CD4-positive, alpha-beta memory T cell (primary cell): ENCODE data around the gene MYH7. TPM values are rescaled to one million over a fixed set of nuclear protein-coding genes. Genes with fewer than 3 reads are reported as not detected.
A peak's percentile ranks its signal among the peaks of the same experiment; 100 is the strongest.
"Not testable (repeated sequence)": the region's sequence is repeated elsewhere in the genome, so short reads cannot be mapped to it uniquely, and the experiment has no call there.

Source experiments
- CTCF ChIA-PET: fragments of 350-600 bp; sonication (Branson Sonifier 250); formaldehyde crosslinking; loops from one replicate; lab custom pipeline; 2021; ENCODE audit warnings: inconsistent platforms; ENCODE audit not compliant: partially characterized antibody; lab: Charles Lee
- POLR2A ChIA-PET: fragments of 350-600 bp; sonication (Branson Sonifier 250); formaldehyde crosslinking; loops from one replicate; lab custom pipeline; 2021; ENCODE audit not compliant: partially characterized antibody; lab: Charles Lee
- DNase-seq, 5 donors: peaks; one replicate each; pipeline versions ENCODE4 v3.0.0 to v3.0.0-alpha.2; 2020 to 2022; ENCODE audit warnings: mixed read lengths in 1 of 5
- H3K27ac ChIP-seq: one replicate; pipeline ENCODE4 v1.7.0; 2013; ENCODE audit warnings: low read depth, low read length
- H3K27me3 ChIP-seq: 2 replicates; pipeline ENCODE4 v1.7.0; 2013; ENCODE audit warnings: mild to moderate bottlenecking, low read length, moderate library complexity; ENCODE audit not compliant: insufficient read depth
- H3K36me3 ChIP-seq: 2 replicates; pipeline ENCODE4 v1.7.0; 2013; ENCODE audit warnings: mild to moderate bottlenecking, low read length, moderate library complexity; ENCODE audit not compliant: insufficient read depth
- H3K4me1 ChIP-seq: 2 replicates; pipeline ENCODE4 v1.7.0; 2013; ENCODE audit warnings: mild to moderate bottlenecking, low read length, moderate library complexity; ENCODE audit not compliant: insufficient read depth
- H3K4me3 ChIP-seq, 2 donors: one replicate each; pipeline ENCODE4 v1.7.0; 2013; ENCODE audit warnings: low read length in 2 of 2, mild to moderate bottlenecking in 1 of 2
- H3K9me3 ChIP-seq, 2 donors: one replicate each; pipeline ENCODE4 v1.7.0; 2013; ENCODE audit warnings: low read length in 2 of 2, control low read depth in 1 of 2; ENCODE audit not compliant: control insufficient read depth in 1 of 2
- H3K27ac Mint-ChIP-seq, 7 donors: one replicate each; pipeline ENCODE4 v1.8.0; 2020 to 2021; ENCODE audit warnings: mixed read lengths in 7 of 7, mild to moderate bottlenecking in 6 of 7, inconsistent platforms in 3 of 7, moderate library complexity in 3 of 7
- H3K27me3 Mint-ChIP-seq, 2 donors: one replicate each; pipeline ENCODE4 v1.8.0; 2020 to 2021; ENCODE audit warnings: mixed read lengths in 2 of 2
- H3K36me3 Mint-ChIP-seq, 2 donors: one replicate each; pipeline ENCODE4 v1.8.0; 2020 to 2021; ENCODE audit warnings: mixed read lengths in 2 of 2, inconsistent platforms in 1 of 2, mild to moderate bottlenecking in 1 of 2
- H3K4me1 Mint-ChIP-seq, 4 donors: one replicate each; pipeline ENCODE4 v1.8.0; 2020 to 2021; ENCODE audit warnings: mixed read lengths in 4 of 4, mild to moderate bottlenecking in 1 of 4
- H3K4me3 Mint-ChIP-seq, 8 donors: one replicate each; pipeline ENCODE4 v1.8.0; 2020 to 2021; ENCODE audit warnings: mixed read lengths in 8 of 8, mild to moderate bottlenecking in 7 of 8, moderate library complexity in 6 of 8, inconsistent platforms in 3 of 8
- H3K9me3 Mint-ChIP-seq, 8 donors: one replicate each; pipeline ENCODE4 v1.8.0; 2020 to 2021; ENCODE audit warnings: mixed read lengths in 8 of 8, mild to moderate bottlenecking in 5 of 8, inconsistent platforms in 3 of 8, moderate library complexity in 1 of 8
- intact Hi-C: fragments of 100-400 bp; cut with micrococcal nuclease; formaldehyde crosslinking; loops from one replicate; pipeline ENCODE4 v1.15.1; 2023
- polyA plus RNA-seq, 2 donors: library from polyadenylated mRNA; unstranded; fragments of 300-500 nt; fragmentation: Illumina TruSeq; gene quantifications; one replicate each; pipeline ENCODE4 v1.2.3, GENCODE V29; 2021
- total RNA-seq, 2 experiments: library from RNA; stranded (reverse); gene quantifications; one replicate each; pipeline ENCODE4 v1.2.3, GENCODE V29; 2021

MYH7 gene
- total and polyA plus RNA-seq, 4 experiments from 2014 or later = not detected

DNA sequence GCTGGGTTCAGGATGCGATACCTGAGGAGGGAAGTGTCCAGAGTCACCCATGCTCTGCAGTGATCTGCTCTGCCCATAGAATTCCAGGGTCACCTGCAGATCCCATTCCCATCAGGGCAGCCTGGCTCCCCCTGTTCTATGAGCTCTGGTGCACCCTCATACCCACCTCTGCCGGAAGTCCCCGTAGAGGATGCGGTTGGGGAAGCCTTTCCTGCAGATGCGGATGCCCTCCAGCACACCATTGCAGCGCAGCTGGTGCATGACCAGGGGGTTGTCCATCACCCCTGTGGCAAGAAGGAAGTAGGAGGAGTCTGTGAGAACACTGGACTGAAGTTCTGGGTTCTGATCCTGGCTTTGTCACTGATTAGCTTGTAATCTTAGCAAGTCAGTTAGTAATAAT is 9.7 kb downstream of the MYH7 start:
- intact Hi-C loops = not testable (repeated sequence)

DNA sequence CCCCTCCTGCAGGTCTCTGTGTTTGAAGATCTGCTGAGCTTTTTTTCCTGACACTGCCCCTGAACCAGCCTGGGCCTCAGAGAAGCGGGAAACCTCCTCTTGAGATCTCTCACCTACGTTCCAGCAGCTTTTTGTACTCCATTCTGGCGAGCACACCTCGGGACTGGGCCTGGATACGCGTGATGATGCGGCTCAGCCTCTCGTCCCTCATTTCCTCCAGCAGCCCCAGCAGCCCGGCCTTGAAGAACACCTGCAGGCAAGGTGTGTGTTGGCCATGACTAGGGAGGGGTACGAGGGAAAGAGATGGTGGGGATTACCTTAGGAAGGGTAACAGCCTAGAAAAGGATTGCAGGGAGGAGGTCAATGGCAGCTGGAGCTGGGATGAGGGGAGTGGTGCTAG is 10.3 kb downstream of the MYH7 start:
- Mint-ChIP-seq H3K4me3 (no peak overlapping the region), H3K36me3 (no peaks in the 10 kb centered on the region), H3K9me3 (peaks cover 0 to 1% (median 0%) of the 10 kb centered on the region in 8 donors), H3K4me1 (no peaks in the 10 kb centered on the region), H3K27ac (no peak overlapping the region), H3K27me3 (peaks cover 1 to 9% of the 10 kb centered on the region in 2 donors)
- Histone ChIP-seq H3K27ac (no peak overlapping the region), H3K27me3 (no peaks in the 10 kb centered on the region), H3K9me3 (no peaks in the 10 kb centered on the region), H3K4me1 (no peaks in the 10 kb centered on the region), H3K36me3 (no peaks in the 10 kb centered on the region), H3K4me3 (no peak overlapping the region)
- intact Hi-C loops = no loop called here
- POLR2A ChIA-PET = no interaction called here
- no peak for DNase-seq
- CTCF ChIA-PET = no interaction called here

More for the DNA sequence above, 9.7 kb downstream of the MYH7 start:
- H3K9me3 Mint-ChIP-seq, POLR2A ChIA-PET, H3K4me1 ChIP-seq, H3K36me3 ChIP-seq, CTCF ChIA-PET, H3K4me3 ChIP-seq, H3K27me3 ChIP-seq, H3K27me3 Mint-ChIP-seq, H3K27ac ChIP-seq, H3K36me3 Mint-ChIP-seq, H3K4me1 Mint-ChIP-seq, H3K9me3 ChIP-seq, DNase-seq, H3K4me3 Mint-ChIP-seq, H3K27ac Mint-ChIP-seq: not testable (repeated sequence)

GRCh38 chr14:23423657-23424056 is 11.8 kb downstream of the MYH7 start:
- no peak overlapping the region for H3K4me3 Mint-ChIP-seq
- no peaks in the 10 kb centered on the region for H3K36me3 Mint-ChIP-seq
- H3K9me3 ChIP-seq = no peaks in the 10 kb centered on the region
- H3K36me3 ChIP-seq = no peaks in the 10 kb centered on the region
- no peak overlapping the region for H3K27ac ChIP-seq
- H3K4me1 Mint-ChIP-seq = no peaks in the 10 kb centered on the region
- peak overlapping the region in 1 of 7 donors; percentile 25 for H3K27ac Mint-ChIP-seq
- intact Hi-C loops = no loop called here
- H3K9me3 Mint-ChIP-seq = peaks cover 0 to 1% (median 0%) of the 10 kb centered on the region in 8 donors
- ChIA-PET POLR2A (no interaction called here), CTCF (interaction anchor here (1.1 to 2.1 kb wide), 2 partner anchors 9 to 43 kb away, joined by 3 to 4 read pairs; no protein-coding TSS in a partner anchor)
- no peak for DNase-seq
- H3K4me1 ChIP-seq = no peaks in the 10 kb centered on the region
- H3K4me3 ChIP-seq = no peak overlapping the region
- peaks cover 3 to 6% of the 10 kb centered on the region in 2 donors for H3K27me3 Mint-ChIP-seq
- H3K27me3 ChIP-seq = no peaks in the 10 kb centered on the region

- no peak overlapping the region for H3K4me3 Mint-ChIP-seq
- H3K4me1 ChIP-seq = no peaks in the 10 kb centered on the region
- no peak overlapping the region for H3K27ac ChIP-seq
- H3K4me3 ChIP-seq = no peak overlapping the region
- H3K27me3 Mint-ChIP-seq = peaks cover 3 to 4% of the 10 kb centered on the region in 2 donors
- ChIA-PET CTCF (no interaction called here), POLR2A (no interaction called here)
- H3K9me3 Mint-ChIP-seq = peaks cover 0 to 2% (median 0%) of the 10 kb centered on the region in 8 donors
- no peaks in the 10 kb centered on the region for H3K36me3 ChIP-seq
- no peaks in the 10 kb centered on the region for H3K4me1 Mint-ChIP-seq
- no peaks in the 10 kb centered on the region for H3K27me3 ChIP-seq
- no peak overlapping the region for H3K27ac Mint-ChIP-seq
- DNase-seq = no peak
- H3K9me3 ChIP-seq = no peaks in the 10 kb centered on the region
- no peaks in the 10 kb centered on the region for H3K36me3 Mint-ChIP-seq
- intact Hi-C loops = no loop called here
Measured at GRCh38 chr14:23421594-23421993, 13.9 kb downstream of the MYH7 start.

DNA sequence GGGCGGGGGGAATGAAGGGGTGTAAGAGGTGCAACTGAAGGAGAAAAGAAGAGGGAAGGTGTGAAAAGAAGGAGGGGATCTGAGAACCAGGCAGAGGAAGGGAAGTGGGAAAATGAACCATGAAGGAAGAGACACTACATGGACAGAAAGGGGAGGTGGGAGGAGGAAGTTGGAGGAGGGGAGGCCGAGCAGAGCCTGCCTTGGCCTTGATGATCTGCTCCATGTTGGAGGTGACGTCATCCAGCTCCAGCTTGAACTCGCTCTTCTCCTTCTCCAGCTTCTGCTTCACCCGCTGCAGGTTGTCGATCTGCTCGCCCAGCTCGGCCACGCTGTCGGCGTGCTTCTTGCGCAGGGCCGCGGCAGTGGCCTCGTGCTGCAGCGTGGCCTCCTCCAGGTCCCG is 15.8 kb downstream of the MYH7 start:
- intact Hi-C loops, H3K4me3 ChIP-seq, CTCF ChIA-PET, H3K36me3 ChIP-seq, H3K9me3 ChIP-seq, H3K27me3 Mint-ChIP-seq, POLR2A ChIA-PET, H3K27ac Mint-ChIP-seq, H3K36me3 Mint-ChIP-seq, H3K4me3 Mint-ChIP-seq, H3K4me1 Mint-ChIP-seq, H3K4me1 ChIP-seq, H3K9me3 Mint-ChIP-seq, DNase-seq, H3K27ac ChIP-seq, H3K27me3 ChIP-seq: not testable (repeated sequence)

- Mint-ChIP-seq H3K4me3 (no peak overlapping the region), H3K4me1 (no peaks in the 10 kb centered on the region)
Measured at GRCh38 chr14:23418021-23418420, 17.4 kb downstream of the MYH7 start.

GRCh38 chr14:23417269-23417668 is 18.2 kb downstream of the MYH7 start:
- H3K27ac Mint-ChIP-seq, H3K4me3 ChIP-seq, H3K27me3 Mint-ChIP-seq, H3K36me3 ChIP-seq, POLR2A ChIA-PET, H3K9me3 Mint-ChIP-seq, intact Hi-C loops, H3K4me1 ChIP-seq, H3K36me3 Mint-ChIP-seq, DNase-seq, H3K9me3 ChIP-seq, H3K27me3 ChIP-seq, H3K4me3 Mint-ChIP-seq, H3K4me1 Mint-ChIP-seq, H3K27ac ChIP-seq: not testable (repeated sequence)
- CTCF ChIA-PET = interaction anchor here (1.5 kb wide), 1 partner anchor 37 kb away, joined by 3 read pairs; no protein-coding TSS in a partner anchor

More at GRCh38 chr14:23418021-23418420, 17.4 kb downstream of the MYH7 start:
- intact Hi-C loops = no loop called here
- H3K27me3 Mint-ChIP-seq = peaks cover 3 to 6% of the 10 kb centered on the region in 2 donors
- Histone ChIP-seq H3K27ac (no peak overlapping the region), H3K9me3 (no peaks in the 10 kb centered on the region), H3K4me3 (no peak overlapping the region), H3K36me3 (no peaks in the 10 kb centered on the region), H3K27me3 (no peaks in the 10 kb centered on the region), H3K4me1 (no peaks in the 10 kb centered on the region)
- CTCF ChIA-PET = no interaction called here
- H3K27ac Mint-ChIP-seq = peak overlapping the region in 1 of 7 donors; percentile 13
- no peaks in the 10 kb centered on the region for H3K36me3 Mint-ChIP-seq
- no peak for DNase-seq
- H3K9me3 Mint-ChIP-seq = peaks cover 0 to 2% (median 0%) of the 10 kb centered on the region in 8 donors
- POLR2A ChIA-PET = no interaction called here

DNA sequence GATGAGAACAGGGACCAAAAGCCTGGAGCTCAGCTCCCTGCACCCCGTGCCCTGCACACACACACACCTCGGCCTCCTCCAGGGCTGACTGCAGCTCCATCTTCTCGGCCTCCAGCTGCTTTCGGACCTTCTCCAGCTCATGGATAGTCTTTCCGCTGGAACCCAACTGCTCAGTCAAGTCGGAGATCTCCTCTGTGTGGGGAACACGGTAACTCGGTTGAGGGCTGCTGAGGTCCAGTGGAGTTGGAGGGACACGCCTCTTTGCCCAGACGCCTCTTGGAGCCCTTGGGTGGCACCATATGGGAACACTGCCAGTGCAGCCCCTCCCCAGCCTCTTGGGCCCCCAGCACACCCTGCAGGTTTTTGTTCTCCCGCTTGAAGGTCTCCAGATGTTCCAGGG is 18.7 kb downstream of the MYH7 start:
- H3K4me1 ChIP-seq = no peaks in the 10 kb centered on the region
- no peak overlapping the region for H3K4me3 ChIP-seq
- DNase-seq = no peak
- intact Hi-C loops = no loop called here
- no peak overlapping the region for H3K27ac ChIP-seq
- no peak overlapping the region for H3K4me3 Mint-ChIP-seq
- H3K9me3 ChIP-seq = no peaks in the 10 kb centered on the region
- no peaks in the 10 kb centered on the region for H3K36me3 ChIP-seq
- peaks cover 3 to 6% of the 10 kb centered on the region in 2 donors for H3K27me3 Mint-ChIP-seq
- CTCF ChIA-PET = interaction anchor here (1.5 kb wide), 1 partner anchor 36 kb away, joined by 3 read pairs; no protein-coding TSS in a partner anchor
- H3K27me3 ChIP-seq = no peaks in the 10 kb centered on the region
- peaks cover 0 to 2% (median 0%) of the 10 kb centered on the region in 8 donors for H3K9me3 Mint-ChIP-seq
- POLR2A ChIA-PET = no interaction called here
- no peak overlapping the region for H3K27ac Mint-ChIP-seq
- no peaks in the 10 kb centered on the region for H3K36me3 Mint-ChIP-seq
- no peaks in the 10 kb centered on the region for H3K4me1 Mint-ChIP-seq
